ENCODE data around the gene ARAP1.

DNA sequence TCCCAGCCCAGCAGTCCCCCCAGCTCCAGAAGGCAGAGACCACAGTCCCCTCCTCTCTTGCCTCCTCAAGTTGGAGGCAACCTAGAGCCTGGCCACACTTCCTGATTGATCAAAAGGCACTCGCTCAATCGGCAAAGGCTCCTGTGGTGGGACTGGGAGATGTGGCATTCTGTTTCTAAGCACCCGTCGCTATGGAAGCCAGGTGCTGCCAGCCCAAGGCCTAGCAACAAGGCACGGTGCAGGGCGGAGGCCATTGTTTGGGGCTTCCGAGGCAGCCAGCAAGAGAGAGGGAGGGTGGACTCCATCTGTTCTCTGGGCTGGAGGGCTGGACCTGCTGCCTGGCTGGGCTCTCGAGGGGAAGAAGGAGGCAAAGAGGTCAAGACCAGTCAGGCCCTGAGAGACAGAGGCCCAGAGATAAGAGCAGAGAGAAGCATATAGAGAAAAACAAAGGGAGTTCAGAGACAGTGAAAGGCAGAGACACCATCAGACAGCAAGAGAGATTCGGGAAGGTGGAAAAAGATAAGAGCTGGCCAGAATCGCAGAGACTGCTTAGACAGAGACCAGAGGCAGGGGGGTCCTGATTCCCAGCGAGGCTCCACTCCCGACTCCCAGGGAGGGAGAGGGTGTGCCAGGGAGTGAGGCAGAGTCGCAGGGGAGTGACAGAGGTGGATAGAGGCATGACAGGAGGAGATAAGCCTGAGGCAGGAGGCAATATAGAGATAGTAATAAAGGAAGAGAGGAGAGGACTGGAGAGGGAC, 99.2 kb downstream of the ARAP1 start:
- TF ChIP-seq, protein P1, sequence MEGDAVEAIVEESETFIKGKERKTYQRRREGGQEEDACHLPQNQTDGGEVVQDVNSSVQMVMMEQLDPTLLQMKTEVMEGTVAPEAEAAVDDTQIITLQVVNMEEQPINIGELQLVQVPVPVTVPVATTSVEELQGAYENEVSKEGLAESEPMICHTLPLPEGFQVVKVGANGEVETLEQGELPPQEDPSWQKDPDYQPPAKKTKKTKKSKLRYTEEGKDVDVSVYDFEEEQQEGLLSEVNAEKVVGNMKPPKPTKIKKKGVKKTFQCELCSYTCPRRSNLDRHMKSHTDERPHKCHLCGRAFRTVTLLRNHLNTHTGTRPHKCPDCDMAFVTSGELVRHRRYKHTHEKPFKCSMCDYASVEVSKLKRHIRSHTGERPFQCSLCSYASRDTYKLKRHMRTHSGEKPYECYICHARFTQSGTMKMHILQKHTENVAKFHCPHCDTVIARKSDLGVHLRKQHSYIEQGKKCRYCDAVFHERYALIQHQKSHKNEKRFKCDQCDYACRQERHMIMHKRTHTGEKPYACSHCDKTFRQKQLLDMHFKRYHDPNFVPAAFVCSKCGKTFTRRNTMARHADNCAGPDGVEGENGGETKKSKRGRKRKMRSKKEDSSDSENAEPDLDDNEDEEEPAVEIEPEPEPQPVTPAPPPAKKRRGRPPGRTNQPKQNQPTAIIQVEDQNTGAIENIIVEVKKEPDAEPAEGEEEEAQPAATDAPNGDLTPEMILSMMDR (optimal IDR thresholded peaks at IDR 0.05 in 1 of 3, IDR thresholded peaks at IDR 0.05 in 1 of 3, conservative IDR thresholded peaks at IDR 0.05 in 1 of 3; ENCODE audit: extremely low read depth in 1 of 3, insufficient read depth in 2 of 3, low read length in 3 of 3): no peak
- TF ChIP-seq EZH2 (IDR thresholded peaks at IDR 0.05; ENCODE audit: low read length): no peak
